GM21723 (cell line): ENCODE measurements around the gene CMYA5.
"Not testable (repeated sequence)": the region's sequence is repeated elsewhere in the genome, so short reads cannot be mapped to it uniquely, and the experiment has no call there.

Experiments
- ATAC-seq: cut with Tn5 transposase; IDR thresholded peaks from one replicate; pipeline ENCODE4 v1.9.1; 2021; ENCODE audit warnings: mild to moderate bottlenecking, moderate library complexity; ENCODE audit not compliant: unreplicated experiment

Gene CMYA5

DNA sequence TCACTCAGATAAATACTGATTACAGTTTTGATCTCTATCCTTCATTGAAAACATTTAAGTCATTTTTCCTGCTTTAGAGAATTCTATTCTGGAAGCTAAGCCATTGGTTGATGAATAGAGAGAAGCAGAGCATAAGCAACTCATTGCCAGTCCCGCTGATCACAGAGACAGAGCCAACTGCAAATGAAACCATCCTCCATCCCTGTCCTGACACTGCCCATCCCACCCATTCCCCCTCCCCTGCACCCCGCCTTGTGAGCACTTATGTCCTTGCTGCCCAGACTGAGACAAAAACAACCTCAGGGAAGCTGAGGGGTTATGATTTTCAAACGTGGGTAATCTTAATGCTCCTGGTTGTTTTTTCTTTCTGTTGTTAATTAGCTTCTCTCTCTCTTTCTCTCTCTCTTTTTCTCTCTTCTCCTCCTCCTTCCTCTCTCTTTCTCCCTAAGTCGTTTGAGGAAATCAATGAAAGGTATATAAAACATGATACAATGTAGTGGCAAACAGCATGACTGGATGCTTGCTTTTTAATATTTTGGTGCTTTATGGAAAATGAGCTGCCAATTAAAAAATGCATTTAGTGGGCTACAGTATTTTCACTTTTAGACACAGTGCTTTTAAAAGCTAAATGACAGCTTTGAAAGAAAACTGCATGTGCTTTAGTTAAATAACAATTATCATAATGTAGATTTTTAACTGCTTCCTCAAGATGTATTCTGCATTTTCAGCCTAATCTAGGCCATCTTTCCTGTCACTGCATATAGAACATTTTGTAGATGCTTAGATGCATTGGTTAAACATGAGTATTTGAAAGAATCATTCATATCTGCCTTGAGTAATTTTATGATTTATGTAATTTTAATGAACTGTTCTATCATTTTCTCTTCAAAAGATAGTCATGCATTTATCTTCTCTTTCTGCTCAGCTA, 57.3 kb downstream of the CMYA5 start:
- no peak for ATAC-seq

DNA sequence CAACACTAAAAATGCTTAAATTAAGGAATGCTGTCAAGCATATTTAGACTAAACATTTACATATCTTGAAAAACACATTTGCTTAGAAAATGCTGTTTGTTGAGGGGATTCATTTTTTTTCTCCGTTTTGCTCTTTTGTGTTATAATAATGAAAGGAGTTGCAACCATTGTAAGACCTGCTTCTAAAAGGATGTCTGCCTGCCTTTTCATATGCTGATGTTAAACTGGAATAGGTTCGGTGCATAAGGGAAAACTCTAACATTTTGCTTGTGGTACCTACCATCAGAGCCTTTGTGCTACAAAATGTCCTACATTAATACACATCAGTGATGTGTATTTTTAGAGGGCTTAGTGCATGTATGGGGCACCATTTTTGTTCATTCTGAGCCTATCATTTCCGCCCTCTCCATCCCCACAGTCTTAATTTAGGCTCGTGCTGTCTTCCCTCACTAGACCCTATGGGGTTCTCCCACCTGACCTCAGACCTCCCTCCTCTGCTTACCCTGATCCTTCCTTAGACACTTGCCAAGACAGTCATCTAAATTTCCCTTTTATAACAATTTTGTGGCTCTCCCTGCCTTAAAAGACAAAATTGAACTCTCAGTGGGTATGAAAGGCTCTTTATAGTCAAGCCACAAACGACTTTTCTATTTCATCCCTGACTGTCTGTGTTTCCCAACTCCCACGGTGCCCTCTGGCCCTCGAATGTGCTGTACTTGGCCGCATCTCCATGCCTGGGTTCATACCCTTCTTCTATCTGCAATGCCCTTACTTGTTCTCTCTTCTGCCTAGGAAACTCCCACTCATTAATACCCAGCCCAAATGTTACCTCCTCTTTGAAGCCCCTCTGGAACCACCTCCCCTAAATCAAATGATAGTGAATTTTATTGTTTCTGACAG, 61.2 kb downstream of the CMYA5 start:
- no peak for ATAC-seq

GRCh38 chr5:79753092-79753491, 63.5 kb downstream of the CMYA5 start:
- ATAC-seq, result no peak

GRCh38 chr5:79753877-79754645, 64.4 kb downstream of the CMYA5 start:
- ATAC-seq, result no peak

DNA sequence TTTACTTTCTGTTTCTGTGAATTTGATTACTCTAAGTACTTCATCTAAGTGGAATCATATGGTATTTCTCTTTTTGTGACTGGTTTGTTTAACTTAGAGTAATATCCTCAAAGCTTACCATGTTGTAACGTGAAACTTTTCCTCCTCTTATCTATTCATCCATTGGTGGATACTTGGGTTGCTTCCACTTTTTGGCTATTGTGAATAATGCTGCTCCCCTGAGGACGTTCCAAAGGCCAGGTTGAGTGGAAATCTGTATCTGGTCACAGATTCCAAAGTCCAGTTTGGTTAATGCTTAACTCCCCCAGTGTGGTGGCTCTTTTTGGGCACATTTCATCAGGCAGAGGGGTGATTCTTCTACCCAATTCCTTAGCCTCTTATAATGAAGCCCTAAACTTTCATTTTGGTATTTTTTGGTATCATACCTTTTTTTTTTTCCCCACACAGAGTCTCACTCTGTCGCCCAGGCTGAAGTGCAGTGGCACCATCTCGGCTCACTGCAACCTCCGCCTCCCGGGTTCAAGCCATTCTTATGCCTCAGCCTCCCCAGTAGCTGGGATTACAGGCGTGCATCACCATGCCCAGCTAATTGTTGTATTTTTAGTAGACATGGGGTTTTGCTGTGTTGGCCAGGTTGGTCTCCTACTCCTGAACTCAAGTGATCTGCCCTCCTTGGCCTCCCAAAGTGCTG, 65.4 kb downstream of the CMYA5 start:
- ATAC-seq, result no peak

DNA sequence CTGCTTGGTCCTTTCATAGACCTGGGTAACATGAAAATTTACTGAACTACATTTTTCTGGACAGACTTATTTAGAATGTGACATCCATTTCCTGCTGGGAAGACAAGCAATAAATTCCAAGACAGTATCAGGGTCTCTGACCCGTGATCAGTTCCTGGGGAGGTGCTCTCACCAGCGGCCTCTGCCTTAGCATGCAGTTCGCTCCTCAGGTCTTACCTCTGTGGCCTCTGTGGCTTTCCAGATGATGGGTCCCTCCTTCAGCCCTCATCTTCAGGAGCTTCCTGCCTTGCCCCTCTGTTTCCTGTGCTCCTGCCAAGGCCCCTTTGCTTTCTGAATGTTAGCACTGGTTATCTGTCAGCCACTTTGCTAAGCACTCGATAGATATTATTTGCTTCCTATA, 66.4 kb downstream of the CMYA5 start:
- no peak for ATAC-seq

DNA sequence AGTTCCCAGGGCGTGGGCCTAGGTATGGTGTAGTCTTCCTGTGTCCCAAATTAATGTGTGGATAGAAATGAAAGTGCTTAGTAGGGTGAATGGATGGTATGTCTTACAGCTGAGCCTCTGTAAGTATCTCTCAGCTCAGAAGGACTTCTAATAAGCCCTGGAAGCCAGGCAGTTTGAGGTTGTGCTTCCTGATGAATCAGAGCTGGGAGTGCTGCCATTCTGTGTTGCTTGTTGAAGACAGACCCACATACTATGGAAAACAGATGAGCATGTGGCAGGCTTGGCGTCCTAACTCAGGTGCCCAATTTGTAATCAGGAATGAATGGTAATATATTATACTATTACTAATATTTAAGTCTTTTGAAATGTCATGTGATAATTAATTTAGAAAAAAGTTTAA, 69.8 kb downstream of the CMYA5 start:
- no peak for ATAC-seq

GRCh38 chr5:79759848-79760247, 70.2 kb downstream of the CMYA5 start:
- ATAC-seq, result no peak

DNA sequence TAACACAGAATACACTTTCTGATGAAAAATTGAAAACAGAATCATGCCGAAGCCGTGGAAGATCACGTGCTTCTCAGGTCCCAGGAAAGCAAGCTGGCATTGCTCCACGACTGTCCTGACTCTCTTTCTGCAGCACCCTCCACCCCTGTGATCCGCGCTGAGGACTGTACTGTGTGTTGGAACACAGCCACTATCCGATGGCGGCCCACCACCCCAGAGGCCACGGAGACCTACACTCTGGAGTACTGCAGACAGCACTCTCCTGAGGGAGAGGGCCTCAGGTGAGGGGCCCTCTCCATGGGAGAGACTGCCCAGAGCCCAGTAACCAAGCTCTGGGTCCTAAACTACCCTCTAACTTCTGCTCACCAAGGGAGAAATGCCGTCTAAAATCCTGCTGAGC, 73.3 kb downstream of the CMYA5 start:
- no peak for ATAC-seq

DNA sequence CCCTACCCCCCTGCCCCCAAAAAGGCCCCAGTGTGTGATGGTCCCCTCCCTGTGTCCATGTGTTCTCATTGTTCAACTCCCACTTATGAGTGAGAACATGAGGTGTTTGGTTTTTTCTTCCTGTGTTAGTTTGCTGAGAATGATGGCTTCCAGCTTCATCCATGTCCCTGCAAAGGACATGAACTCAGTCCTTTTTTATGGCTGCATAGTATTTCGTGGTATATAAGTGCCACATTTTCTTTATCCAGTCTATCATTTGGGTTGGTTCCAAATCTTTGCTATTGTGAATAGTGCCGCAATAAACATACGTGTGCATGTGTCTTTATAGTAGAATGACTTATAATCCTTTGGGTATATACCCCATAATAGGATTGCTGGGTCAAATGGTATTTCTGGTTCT, 74.5 kb downstream of the CMYA5 start:
- ATAC-seq, result not testable (repeated sequence)

DNA sequence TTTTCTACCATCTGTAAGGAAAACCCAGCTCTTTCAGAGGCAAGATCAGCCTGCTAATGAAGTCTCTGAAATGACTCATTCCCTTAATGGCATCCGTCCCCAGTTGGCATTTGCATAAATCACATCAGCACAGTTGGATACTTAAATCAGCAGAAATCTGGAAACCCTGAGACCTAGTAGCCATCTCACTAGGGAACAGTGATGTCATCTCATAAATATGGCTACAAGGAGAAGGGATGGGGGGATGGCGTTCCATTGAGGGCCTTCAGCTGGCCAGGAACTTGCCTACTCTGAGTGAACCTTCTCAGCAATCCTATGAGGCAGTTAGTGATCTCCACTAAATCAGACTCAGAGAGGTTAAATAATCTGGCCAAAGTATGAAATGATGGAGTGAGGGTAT, 81.8 kb downstream of the CMYA5 start:
- no peak for ATAC-seq

- ATAC-seq, result no peak
These were observed 83.0 kb downstream of the CMYA5 start for GRCh38 chr5:79772651-79773050.

DNA sequence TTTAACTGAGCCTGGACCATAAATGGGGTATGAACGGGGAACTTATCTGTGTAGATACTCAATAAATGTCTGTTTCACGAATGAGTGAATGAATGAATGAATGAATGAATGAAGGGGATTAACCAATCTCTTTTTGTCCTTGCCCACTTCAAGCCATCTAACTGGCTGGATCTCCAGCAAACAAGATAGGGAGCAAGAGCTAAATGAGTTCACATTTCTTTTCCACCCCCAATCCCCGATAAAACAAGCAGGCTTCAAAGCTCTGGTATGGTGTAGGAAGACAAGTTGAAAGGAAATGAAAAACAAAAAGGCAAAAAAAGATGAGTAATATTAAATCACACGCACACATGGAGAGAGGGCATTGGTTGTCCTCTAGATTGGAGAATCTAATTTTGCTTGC, 84.0 kb downstream of the CMYA5 start:
- ATAC-seq, result no peak

DNA sequence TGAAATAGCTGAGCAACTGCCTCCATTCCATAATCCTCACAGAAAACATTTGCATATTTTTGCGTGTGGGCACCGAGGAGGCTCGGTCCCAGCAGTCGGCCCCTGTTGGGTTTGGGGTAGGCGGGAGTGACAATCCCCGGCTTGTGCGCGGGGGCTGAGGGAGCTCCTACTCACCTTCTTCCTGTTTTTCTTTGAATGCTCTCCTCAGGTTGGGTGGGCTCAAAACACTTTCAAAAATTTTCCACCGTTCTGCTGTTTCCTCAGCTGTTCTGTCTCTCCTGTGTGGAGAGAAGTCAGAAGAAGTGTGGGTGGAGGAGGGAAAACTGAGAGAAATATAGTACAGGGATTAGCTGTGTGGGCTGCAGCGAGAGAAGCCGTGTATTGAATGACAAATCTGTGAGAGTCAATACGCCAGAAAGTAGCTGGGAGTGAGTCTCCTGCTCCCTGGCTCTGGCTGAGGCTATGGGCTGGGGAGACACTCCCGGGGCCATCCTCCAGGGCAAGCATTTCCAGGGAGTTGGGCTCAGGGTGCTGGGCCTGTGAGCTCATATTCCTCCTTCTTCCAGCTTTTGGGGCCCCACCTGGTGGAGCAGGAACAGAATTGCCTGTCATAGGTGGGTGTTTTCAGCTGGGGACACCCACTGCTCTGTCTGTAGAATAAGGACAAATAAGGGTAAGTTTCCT, 84.7 kb downstream of the CMYA5 start:
- no peak for ATAC-seq

DNA sequence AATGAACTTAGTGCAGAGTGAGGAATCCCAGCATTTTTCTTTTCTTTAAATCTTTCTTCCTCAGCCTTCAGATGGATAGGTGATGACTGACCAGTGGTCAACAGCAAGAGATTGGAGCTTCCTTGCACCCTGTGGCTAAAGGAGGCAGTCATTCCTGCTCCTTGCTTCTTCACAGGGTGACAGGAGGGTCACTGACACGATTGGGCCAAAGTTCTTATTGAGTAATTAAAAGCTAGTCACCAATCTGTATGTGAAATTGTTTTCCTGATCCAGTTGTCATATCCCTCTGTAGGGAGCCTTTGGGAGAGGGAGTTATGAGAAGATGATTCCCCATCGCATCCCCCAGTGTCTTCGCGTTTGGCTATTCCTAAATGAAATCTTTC, 85.2 kb downstream of the CMYA5 start:
- no peak for ATAC-seq

DNA sequence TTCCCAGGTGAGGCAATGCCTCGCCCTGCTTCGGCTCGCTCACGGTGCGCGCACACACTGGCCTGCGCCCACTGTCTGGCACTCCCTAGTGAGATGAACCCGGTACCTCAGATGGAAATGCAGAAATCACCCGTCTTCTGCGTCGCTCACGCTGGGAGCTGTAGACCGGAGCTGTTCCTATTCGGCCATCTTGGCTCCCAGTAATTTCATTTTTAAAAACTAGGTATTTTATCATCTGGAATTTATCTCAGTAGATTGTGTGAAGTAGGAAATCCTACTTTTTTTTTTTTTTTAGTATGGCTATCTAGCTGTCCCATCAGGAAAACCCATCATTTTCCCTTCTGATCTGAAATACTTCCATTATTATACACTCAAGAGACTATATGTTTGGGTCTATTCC, 95.1 kb downstream of the CMYA5 start:
- not testable (repeated sequence) for ATAC-seq

DNA sequence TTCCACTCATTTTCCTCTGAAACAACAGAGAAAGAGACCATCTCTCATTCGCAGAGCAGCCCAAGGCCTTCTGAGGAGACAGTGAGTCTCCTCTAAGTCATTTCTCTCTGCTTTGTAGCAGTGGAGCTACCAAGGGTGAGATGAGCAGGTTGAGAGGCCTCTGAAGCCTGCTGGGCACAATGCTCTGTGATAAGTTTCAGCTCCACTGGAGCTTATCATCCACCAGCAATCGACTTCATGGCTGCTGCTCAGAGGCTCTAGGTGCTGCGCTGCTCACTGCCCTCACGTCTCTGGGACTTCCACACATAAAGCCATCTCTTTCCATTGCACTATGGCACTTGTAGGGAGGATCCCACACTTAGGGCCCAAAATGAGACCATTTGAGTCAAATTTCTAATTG, 96.3 kb downstream of the CMYA5 start:
- ATAC-seq, result no peak

GRCh38 chr5:79787448-79787847, 97.8 kb downstream of the CMYA5 start:
- ATAC-seq, result no peak

- no peak for ATAC-seq
These were observed 102.2 kb downstream of the CMYA5 start for GRCh38 chr5:79791843-79792242.

GRCh38 chr5:79792463-79792862, 102.8 kb downstream of the CMYA5 start:
- ATAC-seq, result no peak
